SU-DHL-6 (cell line): Measurements from ENCODE around the gene UQCRC2.

Experiments used
- H2AFZ ChIP-seq: fragments of 200-600 bp; sonication (generic); 2 replicates; pipeline ENCODE4 v1.6.1; 2014; ENCODE audit warnings: low read depth, mild to moderate bottlenecking, moderate library complexity, mixed read lengths, antibody characterized with exemption, low read length; ENCODE audit not compliant: severe bottlenecking
- H3F3A ChIP-seq: fragments of 200-600 bp; shearing (Covaris generic); 2 replicates; pipeline ENCODE4 v1.6.0; 2016; ENCODE audit warnings: antibody characterized with exemption, mild to moderate bottlenecking; ENCODE audit not compliant: insufficient read depth
- H3K27ac ChIP-seq: fragments of 200-600 bp; sonication (generic); 2 replicates; pipeline ENCODE4 v1.5.1; 2016; ENCODE audit warnings: low read depth, mild to moderate bottlenecking, low read length, moderate library complexity, mixed read lengths
- H3K27me3 ChIP-seq: fragments of 200-600 bp; sonication (generic), shearing (Covaris generic); 2 replicates; pipeline ENCODE4 v1.6.0; 2014; ENCODE audit warnings: mild to moderate bottlenecking, low read length
- H3K36me3 ChIP-seq: fragments of 200-600 bp; sonication (generic); 2 replicates; pipeline ENCODE4 v1.6.1; 2014; ENCODE audit warnings: mild to moderate bottlenecking, low read length, mixed read lengths
- H3K4me2 ChIP-seq: fragments of 300-600, 200-600 bp; shearing (Covaris generic), sonication (generic); 2 replicates; pipeline ENCODE4 v1.6.0; 2014; ENCODE audit warnings: low read length, low read depth, mild to moderate bottlenecking; ENCODE audit not compliant: poor library complexity, severe bottlenecking
- H3K4me3 ChIP-seq: fragments of 200-600 bp; sonication (generic); 2 replicates; pipeline ENCODE4 v1.5.1; 2014; ENCODE audit warnings: antibody characterized with exemption, low read length, mild to moderate bottlenecking, mixed read lengths; ENCODE audit not compliant: insufficient read depth, poor library complexity, severe bottlenecking
- H3K79me2 ChIP-seq: fragments of 200-600 bp; sonication (generic); 2 replicates; pipeline ENCODE4 v1.6.1; 2014; ENCODE audit warnings: mild to moderate bottlenecking, low read length, moderate library complexity; ENCODE audit not compliant: insufficient read depth
- H3K9ac ChIP-seq: fragments of 200-600 bp; sonication (generic); 2 replicates; pipeline ENCODE4 v1.7.0; 2014; ENCODE audit warnings: mild to moderate bottlenecking, low read length
- H3K9me2 ChIP-seq: fragments of 200-600 bp; sonication (generic); replicated peaks from 2 replicates; pipeline ENCODE4 v1.6.1; 2014; ENCODE audit warnings: low read length; ENCODE audit not compliant: insufficient read depth
- H3K9me3 ChIP-seq: fragments of 200-600 bp; sonication (generic); 2 replicates; pipeline ENCODE4 v1.6.1; 2014; ENCODE audit warnings: low read length, mixed read lengths; ENCODE audit not compliant: insufficient read depth
- H4K20me1 ChIP-seq: fragments of 200-600 bp; sonication (generic); 2 replicates; pipeline ENCODE4 v1.6.1; 2014; ENCODE audit warnings: low read depth, mild to moderate bottlenecking, antibody characterized with exemption, low read length, moderate library complexity, mixed read lengths
- CTCF ChIP-seq: fragments of 200-600 bp; sonication (generic); IDR thresholded peaks from one replicate; pipeline ENCODE4 v1.5.1; 2017; ENCODE audit warnings: antibody characterized with exemption, mild to moderate bottlenecking, low read length, moderate library complexity; ENCODE audit not compliant: insufficient read depth, poor library complexity, severe bottlenecking
- EZH2phosphoT487 ChIP-seq: fragments of 200-600 bp; sonication (generic), shearing (Covaris generic); conservative IDR thresholded peaks from 2 replicates; pipeline ENCODE4 v1.6.1; 2018; ENCODE audit warnings: mild to moderate bottlenecking, antibody characterized with exemption, low read length, moderate library complexity, mixed read lengths

UQCRC2 gene

GRCh38 chr16:22008215-22009059 is 55.3 kb downstream of the UQCRC2 start:
- TF ChIP-seq EZH2phosphoT487: no peak
- TF ChIP-seq CTCF: no peak
- Histone ChIP-seq H3F3A (0 out of 2 replicates have a peak, but pooled peaks cover 4% of the 10 kb centered on the region), H3K4me2 (peak overlapping the region; percentile 88), H3K9me2 (no peaks in the 10 kb centered on the region), H3K36me3 (no peaks in the 10 kb centered on the region), H3K9ac (peak overlapping the region; percentile 92), H3K9me3 (no peaks in the 10 kb centered on the region), H3K4me3 (peak overlapping the region; percentile 100), H4K20me1 (no peaks in the 10 kb centered on the region; the same call in 1 of the 2 replicates), H3K27me3 (no peaks in the 10 kb centered on the region), H2AFZ (peak overlapping the region; percentile 98), H3K79me2 (peaks cover 11% of the 10 kb centered on the region), H3K27ac (no peak overlapping the region)

DNA sequence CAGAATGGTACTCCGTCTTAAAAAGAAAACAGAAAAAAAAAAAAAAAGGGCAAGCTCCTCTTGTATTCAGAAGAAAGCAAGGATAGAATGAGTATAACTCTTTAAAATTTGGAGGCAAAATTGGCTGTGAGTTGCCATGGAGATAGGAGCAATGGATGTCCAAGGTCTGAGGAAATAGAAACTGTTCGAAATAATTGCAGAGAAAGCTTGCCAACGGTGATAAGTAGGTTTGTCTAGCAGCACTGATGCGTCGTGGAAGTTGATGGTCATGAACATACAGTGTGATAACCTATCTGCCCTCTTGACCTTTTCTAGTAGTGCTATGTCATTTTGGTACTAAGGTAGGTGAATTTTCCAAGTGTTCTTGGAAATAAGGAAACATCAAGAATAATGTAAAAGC is 57.7 kb downstream of the UQCRC2 start:
- 0 out of 2 replicates have a peak, but pooled peaks cover 3% of the 10 kb centered on the region for H3F3A ChIP-seq
- no peaks in the 10 kb centered on the region for H3K27me3 ChIP-seq
- peaks cover 4% of the 10 kb centered on the region; the same call in 1 of the 2 replicates for H4K20me1 ChIP-seq
- H3K9me3 ChIP-seq: no peaks in the 10 kb centered on the region
- no peak overlapping the region for H3K4me3 ChIP-seq
- no peak overlapping the region for H3K4me2 ChIP-seq
- no peaks in the 10 kb centered on the region for H3K36me3 ChIP-seq
- H3K27ac ChIP-seq: no peak overlapping the region
- no peak overlapping the region for H2AFZ ChIP-seq
- no peak overlapping the region for H3K9ac ChIP-seq
- H3K79me2 ChIP-seq: peaks cover 14% of the 10 kb centered on the region
- H3K9me2 ChIP-seq: no peaks in the 10 kb centered on the region
- TF ChIP-seq CTCF: no peak
- TF ChIP-seq EZH2phosphoT487: no peak

- Histone ChIP-seq H3K27ac (no peak overlapping the region), H3F3A (no peaks in the 10 kb centered on the region; the same call in 1 of the 2 replicates), H2AFZ (no peak overlapping the region), H3K4me3 (no peak overlapping the region), H3K36me3 (no peaks in the 10 kb centered on the region), H4K20me1 (peaks cover 10% of the 10 kb centered on the region; the same call in 1 of the 2 replicates), H3K27me3 (no peaks in the 10 kb centered on the region), H3K9me3 (no peaks in the 10 kb centered on the region), H3K9me2 (no peaks in the 10 kb centered on the region), H3K79me2 (peaks cover 14% of the 10 kb centered on the region), H3K4me2 (no peak overlapping the region), H3K9ac (no peak overlapping the region)
- TF ChIP-seq CTCF (no peak), EZH2phosphoT487 (no peak)
Measured at GRCh38 chr16:22012241-22012640, 59.1 kb downstream of the UQCRC2 start.
